HepG2 (cell line): ENCODE measurements around the gene RRAS2. TPM values are rescaled to one million over a fixed set of nuclear protein-coding genes. Genes with fewer than 3 reads are reported as not detected.

ENCODE experiments used
- ATAC-seq: fragments of 200-7000 bp; cut with Tn5 transposase; 3 replicates; pipeline ENCODE4 v1.9.1; 2020; ENCODE audit warnings: mild to moderate bottlenecking, moderate library complexity
- BruUV-seq: library from RNA; stranded (reverse); fragments of 400-500 nt; replicated peaks from 2 replicates; lab custom pipeline; 2021; lab: Mats Ljungman, UMichigan
- CTCF ChIA-PET: fragments of 300-600 bp; formaldehyde crosslinking; extraction: SDS; loops from one replicate; lab custom pipeline; 2021; ENCODE audit warnings: low total read pairs, inconsistent platforms, low intra/inter-chr PET ratio; lab: Yijun Ruan, JAX
- POLR2A ChIA-PET: fragments of 350-600 bp; sonication (Branson Sonifier 250); formaldehyde crosslinking; loops from one replicate; lab custom pipeline; 2020; ENCODE audit warnings: antibody characterized with exemption, inconsistent platforms; lab: Yijun Ruan, JAX
- DNase-seq: peaks from one replicate; pipeline ENCODE4 v3.0.0-alpha.2; 2015; ENCODE audit warnings: low spot score
- FAIRE-seq: peaks from 3 replicates; lab custom pipeline; 2011; peaks lifted over from hg19 to GRCh38; lab: Jason Lieb, UNC
- H2AFZ ChIP-seq: one replicate; pipeline ENCODE4 v1.6.1; 2011; ENCODE audit warnings: low read length, inconsistent platforms
- H3K27ac ChIP-seq: fragments of 300-600 bp; 3 replicates; pipeline ENCODE4 v1.8.0; 2011; ENCODE audit warnings: mixed run types, mild to moderate bottlenecking, mixed read lengths, low read length, inconsistent platforms; ENCODE audit not compliant: insufficient read depth; ENCODE audit errors: extremely low read length
- H3K27me3 ChIP-seq, 2 experiments: fragments of 200-600 bp in 1 of 2; 2 replicates in 1 of 2; 3 replicates in 1 of 2; pipeline versions ENCODE4 v1.6.0 to v1.8.0; 2011; ENCODE audit warnings: low read length in 2 of 2, mild to moderate bottlenecking in 2 of 2, moderate library complexity in 2 of 2, inconsistent platforms in 1 of 2; ENCODE audit not compliant: insufficient read depth in 2 of 2, control insufficient read depth in 1 of 2
- H3K36me3 ChIP-seq, 2 experiments: fragments of 200-600 bp in 1 of 2; replicated peaks in 1 of 2; 2 replicates in 1 of 2; 3 replicates in 1 of 2; pipeline versions ENCODE4 v1.5.1 to v1.8.0; 2011; ENCODE audit warnings: low read length in 2 of 2, inconsistent platforms in 1 of 2; ENCODE audit not compliant: insufficient read depth in 2 of 2, control insufficient read depth in 1 of 2
- H3K4me1 ChIP-seq: 2 replicates; pipeline ENCODE4 v1.5.1; 2012; ENCODE audit warnings: low read length, inconsistent platforms; ENCODE audit not compliant: insufficient read depth
- H3K4me2 ChIP-seq: 2 replicates; pipeline ENCODE4 v1.6.0; 2011; ENCODE audit warnings: low read depth, low read length, inconsistent platforms
- H3K4me3 ChIP-seq, 3 experiments: fragments of 200-600 bp in 1 of 3; sonication (generic), shearing (Covaris generic) in 1 of 3; replicated peaks in 1 of 3; 2 replicates each; pipeline ENCODE4 v1.5.1; 2011 to 2016; ENCODE audit warnings: low read length in 3 of 3, inconsistent platforms in 2 of 3, low read depth in 2 of 3, mild to moderate bottlenecking in 2 of 3, control low read depth in 1 of 3, mixed read lengths in 1 of 3; ENCODE audit not compliant: insufficient read depth in 1 of 3
- H3K79me2 ChIP-seq: one replicate; pipeline ENCODE4 v1.6.1; 2011; ENCODE audit warnings: low read length, inconsistent platforms; ENCODE audit not compliant: insufficient read depth
- H3K9ac ChIP-seq: 2 replicates; pipeline ENCODE4 v1.6.0; 2011; ENCODE audit warnings: mild to moderate bottlenecking, low read depth, low read length, inconsistent platforms; ENCODE audit not compliant: insufficient read depth
- H3K9me3 ChIP-seq: 2 replicates; pipeline ENCODE4 v1.5.1; 2012; ENCODE audit warnings: mild to moderate bottlenecking, low read length
- H4K20me1 ChIP-seq: 2 replicates; pipeline ENCODE4 v1.6.0; 2011; ENCODE audit warnings: inconsistent platforms, mild to moderate bottlenecking, low read length, moderate library complexity; ENCODE audit not compliant: insufficient read depth
- AKNA ChIP-seq: sonication (generic); formaldehyde crosslinking; IDR thresholded peaks from 2 replicates; pipeline ENCODE4 v1.4.0; 2020; ENCODE audit warnings: missing genetic modification reagents, borderline replicate concordance
- ARNT ChIP-seq: fragments of 450-650 bp; IDR thresholded peaks from 2 replicates; pipeline ENCODE4 v1.6.1; 2017
- ESRRA ChIP-seq: sonication (generic); formaldehyde crosslinking; IDR thresholded peaks from 2 replicates; pipeline ENCODE4 v1.5.1; 2020; ENCODE audit warnings: mild to moderate bottlenecking, low read depth, missing genetic modification reagents
- HBP1 ChIP-seq: IDR thresholded peaks from 2 replicates; pipeline ENCODE4 v1.6.1; 2016; ENCODE audit warnings: low read depth, control low read depth
- HNRNPL ChIP-seq: fragments of 200-400 bp; formaldehyde crosslinking; IDR thresholded peaks from 2 replicates; pipeline ENCODE4 v1.6.1; 2017; ENCODE audit warnings: mild to moderate bottlenecking, low read depth, low read length
- HOXA3 ChIP-seq: sonication (generic); formaldehyde crosslinking; IDR thresholded peaks from 2 replicates; pipeline ENCODE4 v1.5.0; 2020; ENCODE audit warnings: missing genetic modification reagents
- IRF1 ChIP-seq: sonication (generic); formaldehyde crosslinking; IDR thresholded peaks from 2 replicates; pipeline ENCODE4 v1.4.0; 2020; ENCODE audit warnings: low read depth, mild to moderate bottlenecking, missing genetic modification reagents
- KMT2B ChIP-seq: IDR thresholded peaks from 2 replicates; pipeline ENCODE4 v1.6.1; 2016; ENCODE audit warnings: missing genetic modification reagents, missing compliant biosample characterization
- MATR3 ChIP-seq: sonication (generic); formaldehyde crosslinking; IDR thresholded peaks from 2 replicates; pipeline ENCODE4 v1.4.0; 2020; ENCODE audit warnings: missing genetic modification reagents
- NR0B2 ChIP-seq: sonication (generic); formaldehyde crosslinking; IDR thresholded peaks from 2 replicates; pipeline ENCODE4 v1.4.0; 2020; ENCODE audit warnings: mild to moderate bottlenecking, missing genetic modification reagents
- PPARG ChIP-seq: conservative IDR thresholded peaks from 2 replicates; pipeline ENCODE4 v1.6.1; 2016; ENCODE audit warnings: missing biosample characterization, missing genetic modification reagents
- ZNF253 ChIP-seq: sonication (generic); formaldehyde crosslinking; IDR thresholded peaks from 2 replicates; pipeline ENCODE4 v1.8.0; 2022; ENCODE audit warnings: mild to moderate bottlenecking, missing genetic modification reagents, borderline replicate concordance
- WGBS: methylation state at CpG from one replicate; pipeline ENCODE4 v1.1.6; 2017; ENCODE audit warnings: low lambda C conversion rate; 5-methylcytosine and 5-hydroxymethylcytosine counted together
- in situ Hi-C: cut with HindIII; loops from 2 replicates; pipeline ENCODE4 v1.10.0; 2017; ENCODE audit warnings: low pct_unique_long_range_greater_than_20kb; ENCODE audit not compliant: extremely low pct_ligation_motif_present
- intact Hi-C: fragments of 100-400 bp; cut with micrococcal nuclease; formaldehyde crosslinking; loops from one replicate; pipeline ENCODE4 v1.10.0; 2022; ENCODE audit not compliant: unreplicated experiment
- polyA plus RNA-seq, 8 experiments: library from polyadenylated mRNA; depleted of rRNA in 3 of 8; stranded (reverse) in 7 of 8; unstranded in 1 of 8; fragments of >200 nt; fragmentation: Illumina TruSeq in 4 of 8; extraction: Trizol in 4 of 8; gene quantifications; 2 replicates each; pipeline versions ENCODE4 v1.2.1 to v1.2.3, GENCODE V29; 2011 to 2016; ENCODE audit warnings: low read depth in 4 of 8, missing spikeins in 1 of 8, mixed read lengths in 1 of 8; ENCODE audit not compliant: insufficient read depth in 1 of 8
- total RNA-seq, 5 experiments: library from RNA; depleted of rRNA; stranded (reverse); fragments of >200 nt; fragmentation: Illumina TruSeq; extraction: Trizol; gene quantifications; 2 replicates each; pipeline ENCODE4 v1.2.3, GENCODE V29; 2016; ENCODE audit warnings: low read depth in 1 of 5

The RRAS2 gene
- total and polyA plus RNA-seq, 2 of the 13 experiments (the other 11 are each of a cell fraction or from before 2014, with no cell fraction given) = 19.0 to 44.1 TPM

- H3K27ac ChIP-seq = no peak overlapping the region
- ATAC-seq (no peak), FAIRE-seq (no peak), DNase-seq (no peak)
- no peaks in the 10 kb centered on the region for H3K9me3 ChIP-seq
- intact Hi-C loops = loop anchor here (5.0 kb wide), 1 partner anchor 273 kb away; no protein-coding TSS in a partner anchor
- no peak overlapping the region for H3K9ac ChIP-seq
- ChIA-PET POLR2A (no interaction called here), CTCF (no interaction called here)
- H3K4me2 ChIP-seq = no peak overlapping the region
- no peak overlapping the region for H2AFZ ChIP-seq
- H3K4me1 ChIP-seq = no peaks in the 10 kb centered on the region
- H3K27me3 ChIP-seq = peaks cover 0 to 41% of the 10 kb centered on the region in 2 experiments; a peak in 2 of 5 replicates
- no peaks in the 10 kb centered on the region for H3K36me3 ChIP-seq
- 10% methylated on average over 7 of the region's 8 CpGs for WGBS
- in situ Hi-C loops = loop anchor here (5.0 kb wide), 1 partner anchor 288 kb away; no protein-coding TSS in a partner anchor
- BruUV-seq = no TSS peak
- no peaks in the 10 kb centered on the region for H3K79me2 ChIP-seq
- H4K20me1 ChIP-seq = no peaks in the 10 kb centered on the region
- no peak overlapping the region for H3K4me3 ChIP-seq
- TF ChIP-seq ESRRA (no peak), KMT2B (CRISPR knock-in tag) (no peak), HOXA3 (CRISPR knock-in tag) (no peak), HBP1 (CRISPR knock-in tag) (no peak)
Measured at GRCh38 chr11:14244926-14245325, 114.1 kb downstream of the RRAS2 start.

- Histone ChIP-seq H3K36me3 (no peaks in the 10 kb centered on the region), H3K9ac (no peak overlapping the region), H3K4me3 (no peak overlapping the region), H3K4me2 (no peak overlapping the region), H3K4me1 (no peaks in the 10 kb centered on the region), H2AFZ (no peak overlapping the region), H4K20me1 (no peaks in the 10 kb centered on the region), H3K27me3 (peaks cover 0 to 40% of the 10 kb centered on the region in 2 experiments; a peak in 3 of 5 replicates), H3K79me2 (no peaks in the 10 kb centered on the region), H3K9me3 (no peaks in the 10 kb centered on the region), H3K27ac (no peak overlapping the region)
- no TSS peak for BruUV-seq
- FAIRE-seq (no peak), ATAC-seq (no peak), DNase-seq (no peak)
- ChIA-PET POLR2A (no interaction called here), CTCF (no interaction called here)
- intact Hi-C loops (no loop called here), in situ Hi-C loops (no loop called here)
- WGBS = 27% methylated on average over 4 of the region's 4 CpGs
- TF ChIP-seq ZNF253 (CRISPR knock-in tag) (no peak), MATR3 (CRISPR knock-in tag) (no peak), IRF1 (no peak), ARNT (no peak), NR0B2 (CRISPR knock-in tag) (no peak), HNRNPL (no peak), PPARG (no peak), AKNA (CRISPR knock-in tag) (no peak)
Measured at GRCh38 chr11:14242733-14243132, 116.2 kb downstream of the RRAS2 start.
